ENCODE measurements around the gene DOCK3.
"Not testable (repeated sequence)": the region's sequence is repeated elsewhere in the genome, so short reads cannot be mapped to it uniquely, and the experiment has no call there.

The DOCK3 gene

GRCh38 chr3:50804376-50804775, 129.6 kb downstream of the DOCK3 start:
- DNase-seq (ENCODE audit: low spot score) = not testable (repeated sequence)

- DNase-seq (ENCODE audit: low spot score) = no peak
These were observed 130.6 kb downstream of the DOCK3 start for GRCh38 chr3:50805321-50805720.

- DNase-seq (ENCODE audit: low spot score) = no peak
These were observed 131.3 kb downstream of the DOCK3 start for GRCh38 chr3:50806031-50806430.

GRCh38 chr3:50806806-50807205, 132.1 kb downstream of the DOCK3 start:
- DNase-seq (ENCODE audit: low spot score) = no peak

- no peak for DNase-seq (ENCODE audit: low spot score)
These were observed 132.5 kb downstream of the DOCK3 start for GRCh38 chr3:50807266-50807665.

- no peak for DNase-seq (ENCODE audit: low spot score)
These were observed 137.2 kb downstream of the DOCK3 start for GRCh38 chr3:50811893-50812292.

GRCh38 chr3:50815844-50816243, 141.1 kb downstream of the DOCK3 start:
- DNase-seq (ENCODE audit: low spot score) = no peak

GRCh38 chr3:50816894-50817293, 142.2 kb downstream of the DOCK3 start:
- DNase-seq (ENCODE audit: low spot score) = no peak

GRCh38 chr3:50817756-50818529, 143.2 kb downstream of the DOCK3 start:
- DNase-seq (ENCODE audit: low spot score) = no peak

- DNase-seq (ENCODE audit: low spot score) = no peak
These were observed 145.2 kb downstream of the DOCK3 start for GRCh38 chr3:50819882-50820281.

- no peak for DNase-seq (ENCODE audit: low spot score)
These were observed 151.1 kb downstream of the DOCK3 start for GRCh38 chr3:50825841-50826240.

- DNase-seq (ENCODE audit: low spot score) = peak; percentile 81
These were observed 155.7 kb downstream of the DOCK3 start for GRCh38 chr3:50830451-50830850.

GRCh38 chr3:50831009-50831408, 156.3 kb downstream of the DOCK3 start:
- DNase-seq (ENCODE audit: low spot score) = not testable (repeated sequence)

- DNase-seq (ENCODE audit: low spot score) = no peak
These were observed 166.3 kb downstream of the DOCK3 start for GRCh38 chr3:50840983-50841489.

- no peak for DNase-seq (ENCODE audit: low spot score)
These were observed 173.6 kb downstream of the DOCK3 start for GRCh38 chr3:50848308-50848707.

GRCh38 chr3:50850639-50851511, 176.1 kb downstream of the DOCK3 start:
- DNase-seq (ENCODE audit: low spot score) = no peak

GRCh38 chr3:50853936-50854335, 179.2 kb downstream of the DOCK3 start:
- DNase-seq (ENCODE audit: low spot score) = no peak

- DNase-seq (ENCODE audit: low spot score) = no peak
These were observed 187.5 kb downstream of the DOCK3 start for GRCh38 chr3:50862221-50862620.

- DNase-seq (ENCODE audit: low spot score) = no peak
These were observed 198.8 kb downstream of the DOCK3 start for GRCh38 chr3:50873376-50874157.

GRCh38 chr3:50874876-50875275, 200.1 kb downstream of the DOCK3 start:
- not testable (repeated sequence) for DNase-seq (ENCODE audit: low spot score)

GRCh38 chr3:50876947-50877346, 202.2 kb downstream of the DOCK3 start:
- no peak for DNase-seq (ENCODE audit: low spot score)

GRCh38 chr3:50882733-50883132, 208.0 kb downstream of the DOCK3 start:
- not testable (repeated sequence) for DNase-seq (ENCODE audit: low spot score)

Data from putamen (tissue), 1 donor.